GM21576 (cell line): ENCODE measurements around the gene KIRREL3.

Source experiments
- ATAC-seq: cut with Tn5 transposase; IDR thresholded peaks from one replicate; pipeline ENCODE4 v1.9.1; 2021; ENCODE audit warnings: mild to moderate bottlenecking, moderate library complexity; ENCODE audit not compliant: unreplicated experiment

Gene KIRREL3

DNA sequence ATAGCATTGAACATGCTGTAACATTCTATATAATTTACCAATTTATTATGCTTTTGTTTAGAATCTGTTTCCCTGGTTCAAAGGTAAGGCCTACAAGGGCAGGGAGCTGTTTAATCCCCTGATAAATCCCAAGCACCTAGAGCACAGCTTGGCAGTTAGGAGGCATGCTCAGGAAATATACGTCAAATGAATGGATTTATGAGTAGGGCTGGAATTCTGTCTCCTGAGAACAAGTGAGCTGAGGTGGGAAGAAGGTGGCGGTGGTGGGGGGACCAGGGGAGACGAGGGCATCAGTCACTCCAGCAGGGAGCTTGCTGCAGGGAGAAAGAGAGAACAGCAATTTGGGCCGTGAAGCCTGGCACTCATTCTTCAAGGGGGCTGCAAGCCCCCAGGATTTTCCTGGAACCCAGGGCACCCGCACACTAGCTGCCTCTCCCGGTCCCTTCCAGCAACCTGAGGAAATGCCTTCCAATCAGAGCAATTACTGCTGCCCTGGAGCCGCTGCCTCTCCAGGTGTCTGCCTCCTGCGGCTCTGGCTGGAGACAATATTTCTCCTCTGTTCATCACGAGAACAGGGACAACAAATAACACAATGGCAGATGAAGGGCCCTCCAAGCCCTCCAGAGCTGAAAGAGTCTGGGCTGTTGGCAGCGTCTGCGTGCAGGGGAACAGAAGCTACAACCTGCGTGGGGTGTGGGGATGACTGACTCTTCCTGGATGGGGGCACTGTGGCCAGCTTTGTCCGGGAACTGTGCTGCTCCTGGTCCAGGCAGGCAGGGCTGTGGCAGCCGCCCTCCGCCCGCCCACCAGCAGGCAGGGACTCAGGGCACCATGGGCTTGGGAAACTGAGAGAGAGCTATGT is 411.7 kb downstream of the KIRREL3 start:
- no peak for ATAC-seq

DNA sequence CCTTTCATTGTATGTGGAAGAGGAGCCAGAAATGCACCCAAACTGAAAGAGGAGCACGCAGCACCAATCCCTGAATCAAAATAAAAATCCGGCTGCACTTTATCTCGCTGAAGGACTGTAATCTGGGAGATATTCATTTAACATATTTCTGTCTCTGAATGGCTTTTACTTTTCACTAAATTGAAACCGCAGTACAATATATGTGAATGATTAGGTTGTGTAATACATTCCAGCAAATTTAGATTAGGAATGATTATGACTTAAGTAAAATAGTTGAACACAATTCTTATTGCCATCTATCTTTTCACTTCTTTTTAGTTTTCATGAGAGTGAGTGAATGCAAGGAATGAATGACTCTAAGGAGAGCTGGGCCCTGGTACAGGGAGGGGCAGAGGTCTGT is 413.0 kb downstream of the KIRREL3 start:
- ATAC-seq: no peak

DNA sequence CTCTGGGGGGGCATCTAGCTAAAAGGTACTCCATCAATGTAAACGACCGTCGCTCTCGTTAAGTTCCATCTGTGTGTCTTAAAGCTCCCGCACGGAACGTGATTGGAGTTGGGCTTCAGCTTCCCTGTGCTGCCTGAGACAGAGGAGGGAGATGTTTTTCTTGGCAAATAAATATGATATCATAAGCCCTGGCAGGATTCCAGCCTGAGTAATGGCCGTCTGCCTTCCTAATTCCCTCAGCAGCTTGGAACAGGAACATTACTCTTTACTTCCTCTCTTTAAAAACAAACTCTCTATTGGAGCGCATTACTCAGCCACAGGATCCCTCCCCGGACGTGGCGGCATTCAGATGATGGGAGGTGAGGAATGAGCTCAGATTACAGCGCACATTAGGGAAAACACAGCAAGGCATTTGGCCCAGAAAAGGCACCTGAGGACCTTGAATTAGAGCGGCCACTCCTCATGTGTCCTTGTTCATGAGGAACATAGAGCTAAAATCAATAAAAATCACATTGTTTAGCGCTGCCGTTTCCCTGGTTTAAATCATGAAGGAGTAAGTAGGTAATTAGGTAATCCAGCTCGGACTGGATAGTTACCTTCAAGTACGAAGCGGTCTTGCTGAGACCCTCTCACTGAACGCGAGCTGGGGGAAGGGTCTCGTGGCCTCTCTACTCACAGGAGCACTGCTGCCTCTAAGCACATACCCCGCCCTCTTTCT is 414.6 kb downstream of the KIRREL3 start:
- no peak for ATAC-seq

DNA sequence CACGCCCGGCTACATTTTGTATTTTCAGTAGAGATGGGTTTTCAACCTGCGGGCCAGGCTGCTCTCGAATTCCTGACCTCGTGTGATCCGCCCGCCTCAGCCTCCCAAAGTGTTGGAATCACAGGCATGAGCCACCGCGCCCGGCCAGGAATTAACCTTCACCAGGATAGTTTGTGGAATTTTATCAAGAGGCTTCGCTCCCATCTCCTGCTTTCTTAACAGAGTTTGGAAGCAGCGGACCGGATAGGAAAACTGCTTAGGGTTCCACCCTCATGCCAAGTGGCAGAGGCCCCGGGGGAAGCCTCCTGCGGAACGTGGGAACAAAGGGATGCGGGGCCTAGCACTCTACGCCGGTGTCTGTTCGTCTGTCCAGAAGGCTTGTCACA is 415.2 kb downstream of the KIRREL3 start:
- ATAC-seq: no peak

DNA sequence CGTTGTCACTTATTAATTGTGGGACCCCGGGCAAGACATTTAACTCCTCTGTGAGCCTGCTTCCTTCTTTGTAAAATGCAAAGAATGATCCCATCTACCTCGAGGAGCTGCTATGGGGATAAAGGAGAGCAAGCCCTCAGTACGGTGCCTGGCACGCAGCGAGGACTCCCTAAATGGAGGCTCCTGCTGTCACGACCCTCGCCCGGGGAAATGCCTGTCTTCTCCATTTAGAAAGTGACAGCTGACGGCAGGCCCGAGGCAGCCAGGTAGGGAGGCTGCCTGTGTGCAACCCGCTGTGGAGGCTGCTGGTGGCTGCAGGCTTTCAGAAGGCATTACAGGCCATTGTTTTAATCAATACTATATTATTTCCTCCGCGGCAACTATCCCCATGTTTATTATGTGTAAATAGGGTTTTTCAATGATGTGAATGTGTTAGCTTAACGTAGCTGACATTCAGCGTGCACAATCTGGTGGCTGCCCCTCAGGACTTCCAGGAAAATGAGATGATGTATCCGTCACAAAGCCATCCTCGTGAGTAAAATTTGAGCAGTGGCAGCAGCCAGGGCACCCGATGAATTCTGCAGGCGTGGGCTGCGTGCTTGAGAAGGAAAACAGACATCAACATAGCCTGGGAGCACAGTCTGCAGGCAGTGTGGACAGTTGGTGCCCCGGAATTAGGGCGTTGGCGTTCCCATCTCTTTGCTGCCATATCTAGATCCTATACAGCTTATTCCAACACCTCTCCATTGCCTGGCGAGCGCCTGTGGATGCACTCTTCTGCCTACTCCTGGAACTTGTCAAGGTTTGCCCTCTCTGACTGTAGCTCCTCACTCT is 416.8 kb downstream of the KIRREL3 start:
- no peak for ATAC-seq

DNA sequence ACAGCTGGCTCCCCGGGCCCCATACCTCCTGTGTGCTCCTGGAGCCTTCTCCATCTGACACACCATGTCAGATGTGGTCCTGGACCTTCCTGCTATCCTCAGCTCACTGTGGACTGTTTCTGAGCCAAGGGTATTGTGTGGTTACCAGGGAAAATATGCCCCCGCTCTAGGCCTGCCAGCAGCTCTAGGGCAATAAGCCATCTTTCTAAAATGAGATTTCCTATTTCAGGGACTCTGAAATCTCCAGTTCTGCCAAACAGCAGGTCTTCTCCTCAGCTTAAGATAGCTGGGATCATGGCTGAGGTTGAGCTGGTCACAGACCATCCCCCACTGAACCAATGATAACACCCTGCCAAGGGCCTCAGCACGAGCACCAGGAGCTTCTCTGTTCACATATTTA is 417.5 kb downstream of the KIRREL3 start:
- ATAC-seq: no peak

DNA sequence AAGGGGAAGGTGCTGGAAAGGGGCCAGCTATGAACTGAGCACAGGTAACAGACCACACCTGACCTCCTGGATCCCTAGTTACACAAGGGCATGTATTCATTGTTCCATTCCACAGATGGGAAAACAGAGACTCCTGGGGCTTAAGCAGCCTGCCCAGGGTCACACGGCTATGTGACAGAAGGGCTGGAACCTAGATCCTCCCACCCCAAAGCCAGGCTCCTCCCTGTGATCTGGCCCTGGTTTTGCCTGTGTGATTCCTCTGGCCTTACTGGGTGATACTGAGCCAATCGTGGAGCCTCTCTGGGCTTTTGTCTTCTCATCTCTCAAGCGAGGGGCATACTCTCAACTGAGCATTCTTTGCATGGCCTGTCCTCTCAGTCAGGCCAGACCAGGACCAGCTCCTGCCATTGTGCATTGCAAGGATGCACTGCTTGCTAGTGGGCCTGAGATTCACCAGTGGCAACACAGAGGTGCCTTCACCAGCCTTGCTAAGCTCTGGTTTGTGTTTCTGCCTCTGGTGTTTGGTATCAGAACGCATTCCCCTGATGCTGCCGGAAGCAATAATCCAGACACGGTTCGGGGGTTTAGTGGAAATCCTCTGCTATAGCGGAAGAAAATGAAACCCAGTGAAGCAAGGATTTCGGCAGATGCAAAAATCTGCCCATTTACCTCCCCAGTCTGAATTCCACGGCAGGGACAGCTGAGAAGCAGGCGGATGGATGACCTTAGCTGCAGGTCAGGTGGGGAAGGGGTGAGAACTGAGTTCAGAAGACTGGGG is 418.5 kb downstream of the KIRREL3 start:
- ATAC-seq: no peak

DNA sequence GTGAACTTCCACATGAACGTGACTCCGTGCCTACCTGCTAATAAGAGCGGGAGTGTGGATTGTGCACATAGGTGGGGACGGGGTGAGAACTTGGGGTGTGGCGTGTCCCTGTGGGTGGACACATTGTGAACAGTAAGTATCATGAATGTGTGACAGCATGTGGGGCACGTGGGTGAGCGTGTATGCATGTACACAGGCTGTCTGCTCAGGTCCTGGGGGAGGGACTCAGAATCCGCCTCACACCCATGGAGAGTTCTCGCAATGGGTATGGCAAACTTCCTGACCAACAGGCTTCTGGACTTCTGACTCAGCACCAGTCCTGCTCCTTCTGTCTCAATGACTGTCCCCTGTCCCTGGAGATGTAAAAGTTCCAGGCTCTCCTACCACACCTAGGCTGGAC is 422.1 kb downstream of the KIRREL3 start:
- ATAC-seq: no peak

DNA sequence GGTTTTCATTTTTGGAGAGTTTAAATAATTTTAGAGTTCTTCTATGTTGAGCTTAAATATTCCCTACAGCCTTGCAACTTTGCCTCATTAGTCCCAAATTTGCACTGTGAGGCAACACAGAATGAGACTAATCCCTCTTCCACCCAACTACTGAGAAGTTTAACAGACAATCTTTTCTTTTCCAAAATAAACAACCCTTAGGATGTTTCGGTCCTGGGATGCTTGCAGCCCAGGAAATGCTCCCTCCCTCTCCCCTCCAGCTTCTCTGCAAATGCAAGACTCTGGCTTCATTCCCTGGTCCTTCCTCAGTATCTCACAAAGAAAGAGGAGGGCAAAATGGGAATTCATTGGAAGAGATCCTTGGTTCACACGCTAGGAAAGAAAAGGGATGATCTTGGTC is 422.5 kb downstream of the KIRREL3 start:
- no peak for ATAC-seq

DNA sequence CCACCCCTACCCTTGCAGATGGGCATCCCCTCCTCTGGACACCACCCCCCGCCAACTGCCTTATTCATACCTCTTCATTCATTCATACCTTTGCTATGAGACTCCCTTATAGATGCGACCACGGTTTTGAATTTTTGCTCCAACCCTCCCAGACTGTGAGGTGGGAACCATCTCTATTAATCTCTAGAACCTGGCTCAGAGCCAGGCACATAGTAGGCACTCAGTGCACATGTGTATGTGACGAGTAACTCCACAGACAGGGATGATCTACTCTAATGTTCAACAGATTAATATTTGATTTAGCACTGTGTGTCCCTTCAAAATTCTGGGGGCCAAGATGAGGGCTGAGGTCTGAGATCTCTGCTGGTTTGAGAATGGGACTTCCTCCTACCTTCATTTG is 424.7 kb downstream of the KIRREL3 start:
- no peak for ATAC-seq

DNA sequence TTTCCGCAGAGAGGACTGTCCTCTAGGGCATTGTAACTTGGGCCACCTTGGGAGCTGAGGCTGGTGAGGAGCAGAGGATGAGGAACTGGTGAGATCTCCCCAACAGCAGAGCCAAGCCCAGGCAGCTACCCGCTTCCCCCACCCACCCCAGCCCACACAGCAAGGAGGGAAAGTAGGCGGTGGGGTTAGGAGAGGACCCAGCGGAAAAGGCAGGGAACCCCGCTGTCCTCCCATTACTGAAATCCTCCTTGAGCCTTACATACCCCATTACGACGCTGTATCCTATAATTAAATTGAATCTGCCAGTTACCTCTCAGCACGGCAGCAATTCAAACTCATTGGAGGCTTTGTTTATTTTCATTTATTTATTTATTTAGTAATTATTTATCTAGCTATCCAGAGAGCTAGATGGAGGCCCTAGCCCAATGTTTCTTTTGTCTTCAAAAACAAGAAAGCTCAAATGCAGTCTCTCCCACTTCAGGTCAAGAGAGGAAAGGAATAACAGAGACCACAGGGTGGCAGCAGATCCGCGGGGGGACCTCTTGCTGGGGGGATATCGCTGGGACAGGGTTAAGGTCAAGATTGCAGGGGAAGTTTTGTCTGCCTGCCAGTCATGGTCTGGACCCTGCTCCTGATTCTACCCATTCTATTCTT is 427.1 kb downstream of the KIRREL3 start:
- no peak for ATAC-seq

DNA sequence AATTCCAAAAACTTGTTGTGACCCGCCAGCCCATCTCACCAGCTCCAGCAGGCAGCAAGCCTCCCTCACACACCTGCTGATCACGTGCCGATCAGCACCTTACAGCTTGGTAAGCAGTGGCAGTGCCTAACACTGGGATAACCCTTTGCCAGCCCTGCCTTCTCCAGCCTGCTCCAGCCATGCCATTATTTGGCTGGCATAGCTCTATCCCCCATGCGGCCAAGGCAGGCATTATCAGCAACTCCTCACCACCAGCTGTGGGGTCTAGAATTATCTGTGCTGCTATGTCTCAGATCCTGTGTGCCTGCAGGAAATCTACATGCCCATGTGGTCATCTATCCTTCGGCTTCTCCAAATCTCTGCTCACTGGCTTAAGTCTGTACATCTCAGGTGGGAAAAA is 430.1 kb downstream of the KIRREL3 start:
- no peak for ATAC-seq

DNA sequence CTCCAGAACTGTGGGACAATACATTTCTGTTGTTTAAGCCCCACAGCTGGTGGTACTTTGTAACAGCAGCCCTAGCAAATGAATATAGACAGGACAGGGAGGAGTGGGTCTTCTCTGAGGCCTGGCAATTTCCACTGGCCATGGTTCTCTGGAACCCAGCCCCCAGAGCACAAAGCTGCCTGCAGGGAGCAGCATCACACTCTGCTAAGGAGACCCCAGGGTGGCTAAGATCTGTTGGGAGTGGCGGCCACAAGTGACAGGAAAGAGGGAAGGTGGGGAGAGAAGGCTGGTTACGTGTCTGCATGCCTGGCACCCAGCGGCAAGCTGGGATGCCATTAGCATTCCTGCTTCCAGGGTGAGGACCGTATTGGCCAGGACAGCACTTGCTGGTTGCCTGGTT is 433.2 kb downstream of the KIRREL3 start:
- no peak for ATAC-seq

DNA sequence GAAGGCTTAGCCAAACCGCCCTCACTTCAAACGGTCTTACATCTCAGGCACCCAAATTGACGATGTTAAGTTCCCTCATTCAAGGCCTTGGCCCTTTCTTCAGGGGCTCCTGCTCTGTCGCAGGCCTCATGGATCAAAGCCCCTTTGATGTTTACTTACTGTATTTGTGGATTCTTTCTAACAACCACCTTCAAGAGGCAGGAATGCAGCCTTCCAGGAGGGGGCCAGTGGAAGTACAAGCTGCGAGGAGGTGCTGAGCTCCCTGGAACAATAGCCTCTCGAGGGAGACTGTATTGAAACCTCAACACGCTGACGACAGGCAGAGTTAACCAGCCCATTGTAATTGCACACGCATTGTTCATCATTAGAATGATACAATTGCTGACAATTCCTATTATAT is 436.0 kb downstream of the KIRREL3 start:
- ATAC-seq: no peak

DNA sequence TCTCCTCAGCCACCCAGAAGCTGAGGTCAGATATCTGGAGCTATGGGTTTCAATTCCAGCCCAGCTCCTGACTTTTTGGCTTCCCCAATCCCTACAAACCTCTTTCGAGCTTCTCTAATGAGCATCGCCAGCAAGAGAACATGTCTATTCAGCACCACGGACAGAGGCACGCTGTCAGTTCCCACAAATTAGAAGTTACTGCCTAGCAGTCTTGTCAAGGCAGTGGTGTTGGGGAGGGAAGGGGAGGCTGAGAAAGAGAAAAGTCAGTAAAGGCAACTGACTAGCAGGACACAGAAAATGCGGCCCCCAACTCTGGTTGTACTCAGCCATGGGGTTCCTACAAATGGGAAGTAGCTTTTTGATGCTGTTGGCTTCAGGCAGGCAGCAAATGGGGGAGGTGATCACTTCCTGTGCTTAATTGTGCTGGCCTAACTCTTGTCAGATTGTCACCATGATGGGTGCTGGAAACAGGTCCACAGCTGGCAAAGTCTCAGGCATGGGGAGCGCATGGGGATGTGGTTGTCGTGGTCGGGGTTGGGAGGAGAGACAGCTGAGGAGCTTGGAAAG is 439.2 kb downstream of the KIRREL3 start:
- no peak for ATAC-seq

DNA sequence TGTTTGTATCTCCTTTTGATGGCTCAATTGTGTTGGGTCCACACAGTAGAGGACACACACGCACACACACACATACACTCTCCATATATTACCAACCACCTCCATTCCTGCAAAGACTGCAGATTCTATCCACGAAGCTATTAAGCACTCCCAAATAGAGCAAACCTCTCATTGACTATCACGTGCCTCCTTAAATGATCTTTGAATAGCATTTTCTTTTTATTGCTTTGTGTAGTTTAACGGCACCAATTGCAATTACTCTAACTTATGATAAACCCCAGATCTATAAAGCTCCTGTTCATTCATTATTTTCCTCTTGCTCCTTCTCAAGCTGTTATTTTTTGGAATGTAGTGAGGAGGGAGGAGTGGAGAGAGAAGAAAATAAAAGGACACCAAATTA is 440.3 kb downstream of the KIRREL3 start:
- no peak for ATAC-seq

DNA sequence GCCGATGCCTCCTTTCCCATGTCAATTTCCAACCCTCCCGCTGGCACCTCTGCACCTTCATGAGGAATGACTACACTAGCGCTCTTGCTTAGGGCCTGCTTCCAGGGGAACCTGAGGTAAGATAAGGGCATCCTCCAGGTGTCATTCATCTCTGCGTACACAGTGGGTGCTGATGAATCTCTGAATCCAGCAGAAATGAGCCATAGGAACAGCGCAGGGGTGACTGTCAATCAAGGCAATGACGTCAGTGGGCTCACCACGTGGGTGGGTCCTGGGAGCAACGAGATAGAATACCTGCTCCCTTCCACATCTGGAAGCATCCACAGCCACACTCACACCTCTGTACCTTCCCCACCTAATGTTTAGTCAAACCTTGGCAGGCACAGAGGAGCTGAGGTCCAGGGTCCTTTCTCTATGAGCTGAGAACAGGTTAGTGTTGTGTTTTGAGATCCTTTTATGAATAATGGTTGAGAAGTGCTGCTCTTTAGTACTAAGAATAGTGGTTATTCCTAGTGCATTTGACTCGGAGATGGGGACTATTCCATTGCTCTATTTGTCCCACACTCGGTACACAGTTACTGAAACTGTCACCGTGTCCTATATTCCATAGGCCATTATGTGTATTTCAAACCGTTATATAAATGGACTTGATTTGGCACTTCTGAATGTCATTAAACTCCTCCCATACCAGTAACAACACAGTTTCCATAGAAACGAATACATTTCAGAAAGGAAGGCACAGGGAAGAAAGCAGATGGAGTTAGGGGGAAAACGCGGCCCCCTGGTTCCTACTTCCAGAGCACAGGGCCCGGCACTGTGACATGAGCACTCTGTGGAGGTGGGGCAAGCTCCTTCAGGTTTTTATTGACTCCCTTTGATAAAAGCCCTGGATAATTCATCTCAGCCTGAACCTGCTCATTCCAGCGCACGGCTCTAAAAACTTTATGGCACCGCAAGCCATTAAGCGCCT is 451.7 kb downstream of the KIRREL3 start:
- no peak for ATAC-seq

DNA sequence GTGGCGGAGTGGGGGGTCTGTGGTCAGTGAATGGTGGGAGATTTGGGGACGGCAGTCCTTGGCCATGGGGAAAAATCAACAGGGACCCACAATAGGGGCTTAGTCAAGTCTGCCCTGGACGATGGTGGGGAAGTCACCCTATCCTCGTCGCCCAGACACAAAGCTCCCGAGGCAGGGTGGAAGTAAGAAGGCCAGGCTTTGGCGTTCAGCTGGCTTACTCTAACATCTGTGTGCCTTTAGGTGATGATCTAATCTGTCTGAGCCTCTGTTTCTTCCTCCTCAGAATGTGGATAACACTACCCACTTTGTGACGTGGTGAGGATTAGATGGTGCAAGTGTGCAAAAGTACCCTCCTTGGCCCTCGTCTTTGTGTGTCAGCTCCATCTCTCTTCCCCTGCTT is 452.9 kb downstream of the KIRREL3 start:
- no peak for ATAC-seq

DNA sequence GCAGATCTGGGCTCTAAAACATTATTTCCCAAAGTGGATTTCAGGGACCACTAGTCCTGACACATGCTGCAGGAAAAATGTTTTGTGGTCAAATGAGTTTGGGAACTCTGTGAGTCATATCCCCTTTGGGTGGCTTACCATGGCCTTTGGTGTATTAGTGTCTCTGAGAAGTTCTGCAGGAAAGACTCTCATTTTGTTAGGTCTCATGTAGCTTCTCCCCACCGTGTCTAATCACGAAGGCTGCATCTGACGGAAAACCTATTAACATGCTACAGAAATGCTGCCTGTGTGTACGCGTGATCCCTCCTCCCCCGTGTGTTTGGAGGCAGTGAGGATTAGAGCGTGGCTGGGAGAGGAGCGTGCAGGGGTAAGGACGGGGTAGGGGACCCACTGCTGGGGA is 453.4 kb downstream of the KIRREL3 start:
- no peak for ATAC-seq
